HepG2 (cell line): ENCODE measurements around the gene BCL2. TPM values are rescaled to one million over a fixed set of nuclear protein-coding genes. Genes with fewer than 3 reads are reported as not detected.
A peak's percentile ranks its signal among the peaks of the same experiment; 100 is the strongest.

Experiments used
- ARID3A ChIP-seq: IDR thresholded peaks from 2 replicates; pipeline ENCODE4 v1.6.1; 2012; ENCODE audit warnings: low read depth, low read length, improper control_type of control experiment
- FOXA3 ChIP-seq: IDR thresholded peaks from 2 replicates; pipeline ENCODE4 v1.6.1; 2016; ENCODE audit warnings: missing genetic modification reagents, missing compliant biosample characterization
- GPN1 ChIP-seq: sonication (generic); formaldehyde crosslinking; IDR thresholded peaks from 2 replicates; pipeline ENCODE4 v1.5.1; 2020; ENCODE audit warnings: missing genetic modification reagents, borderline replicate concordance
- IRX3 ChIP-seq: sonication (generic); formaldehyde crosslinking; IDR thresholded peaks from 2 replicates; pipeline ENCODE4 v1.8.1; 2023; ENCODE audit warnings: mild to moderate bottlenecking, low read depth, missing genetic modification reagents, borderline replicate concordance
- KAT7 ChIP-seq: IDR thresholded peaks from 2 replicates; pipeline ENCODE4 v1.6.1; 2018; ENCODE audit warnings: borderline replicate concordance, missing compliant biosample characterization
- REL ChIP-seq: sonication (generic); formaldehyde crosslinking; conservative IDR thresholded peaks from 2 replicates; pipeline ENCODE4 v1.8.0; 2022; ENCODE audit warnings: mild to moderate bottlenecking, missing genetic modification reagents, moderate library complexity
- SAP130 ChIP-seq: IDR thresholded peaks from 2 replicates; pipeline ENCODE4 v1.6.1; 2016; ENCODE audit warnings: low read depth
- STAG1 ChIP-seq: sonication (generic); formaldehyde crosslinking; IDR thresholded peaks from 2 replicates; pipeline ENCODE4 v1.4.0; 2020; ENCODE audit warnings: missing genetic modification reagents
- TARDBP ChIP-seq: sonication (generic); formaldehyde crosslinking; IDR thresholded peaks from 2 replicates; pipeline ENCODE4 v1.8.0; 2022; ENCODE audit warnings: mild to moderate bottlenecking, missing genetic modification reagents
- TCF12 ChIP-seq, 2 experiments: fragments of 450-650 bp in 1 of 2; sonication (generic) in 1 of 2; formaldehyde crosslinking in 1 of 2; IDR thresholded peaks; 2 replicates each; pipeline versions ENCODE4 v1.6.1 to v1.8.0; 2017 to 2022; ENCODE audit warnings: antibody characterized with exemption in 1 of 2, mild to moderate bottlenecking in 1 of 2, missing genetic modification reagents in 1 of 2, moderate library complexity in 1 of 2
- TEAD2 ChIP-seq: sonication (generic); formaldehyde crosslinking; IDR thresholded peaks from 2 replicates; pipeline ENCODE4 v1.9.0; 2021; ENCODE audit warnings: missing genetic modification reagents
- ZBTB3 ChIP-seq: sonication (generic); formaldehyde crosslinking; IDR thresholded peaks from 2 replicates; pipeline ENCODE4 v1.4.0; 2020; ENCODE audit warnings: low read depth, mild to moderate bottlenecking, moderate library complexity, missing genetic modification reagents, borderline replicate concordance
- ZNF205 ChIP-seq: IDR thresholded peaks from 2 replicates; pipeline ENCODE4 v1.6.1; 2018; ENCODE audit warnings: missing biosample characterization, missing genetic modification reagents
- ZNF335 ChIP-seq: sonication (generic); formaldehyde crosslinking; IDR thresholded peaks from 2 replicates; pipeline ENCODE4 v1.4.0; 2020; ENCODE audit warnings: missing genetic modification reagents
- ZNF530 ChIP-seq: sonication (generic); formaldehyde crosslinking; IDR thresholded peaks from 2 replicates; pipeline ENCODE4 v1.5.0; 2020; ENCODE audit warnings: low read depth, mild to moderate bottlenecking, missing genetic modification reagents
- ZNF788 ChIP-seq: sonication (generic); formaldehyde crosslinking; IDR thresholded peaks from 2 replicates; pipeline ENCODE4 v1.5.0; 2020; ENCODE audit warnings: mild to moderate bottlenecking, missing genetic modification reagents, borderline replicate concordance
- polyA plus RNA-seq, 8 experiments: library from polyadenylated mRNA; depleted of rRNA in 3 of 8; stranded (reverse) in 7 of 8; unstranded in 1 of 8; fragments of >200 nt; fragmentation: Illumina TruSeq in 4 of 8; extraction: Trizol in 4 of 8; gene quantifications; 2 replicates each; pipeline versions ENCODE4 v1.2.1 to v1.2.3, GENCODE V29; 2011 to 2016; ENCODE audit warnings: low read depth in 4 of 8, missing spikeins in 1 of 8, mixed read lengths in 1 of 8; ENCODE audit not compliant: insufficient read depth in 1 of 8
- total RNA-seq, 5 experiments: library from RNA; depleted of rRNA; stranded (reverse); fragments of >200 nt; fragmentation: Illumina TruSeq; extraction: Trizol; gene quantifications; 2 replicates each; pipeline ENCODE4 v1.2.3, GENCODE V29; 2016; ENCODE audit warnings: low read depth in 1 of 5
- TF ChIP-seq, protein P1 (sequence below): sonication (generic); formaldehyde crosslinking; IDR thresholded peaks from 2 replicates; pipeline ENCODE4 v1.4.0; 2020; ENCODE audit warnings: missing genetic modification reagents
- TF ChIP-seq, protein P2 (sequence below): sonication (generic); formaldehyde crosslinking; IDR thresholded peaks from 2 replicates; pipeline ENCODE4 v1.5.0; 2020; ENCODE audit warnings: missing genetic modification reagents, mild to moderate bottlenecking, borderline replicate concordance
- TF ChIP-seq, protein P3 (sequence below): sonication (generic); formaldehyde crosslinking; IDR thresholded peaks from 2 replicates; pipeline ENCODE4 v1.5.0; 2020; ENCODE audit warnings: missing genetic modification reagents
- TF ChIP-seq, protein P4 (sequence below): sonication (generic); formaldehyde crosslinking; conservative IDR thresholded peaks from 2 replicates; pipeline ENCODE4 v1.8.0; 2022; ENCODE audit warnings: low read depth, missing genetic modification reagents
- TF ChIP-seq, protein P5 (sequence below): sonication (generic); formaldehyde crosslinking; IDR thresholded peaks from 2 replicates; pipeline ENCODE4 v1.5.1; 2020; ENCODE audit warnings: missing genetic modification reagents, mild to moderate bottlenecking, borderline replicate concordance

The BCL2 gene
- total and polyA plus RNA-seq, 2 of the 13 experiments (the other 11 are each of a cell fraction or from before 2014, with no cell fraction given), result 0.07 to 0.53 TPM

DNA sequence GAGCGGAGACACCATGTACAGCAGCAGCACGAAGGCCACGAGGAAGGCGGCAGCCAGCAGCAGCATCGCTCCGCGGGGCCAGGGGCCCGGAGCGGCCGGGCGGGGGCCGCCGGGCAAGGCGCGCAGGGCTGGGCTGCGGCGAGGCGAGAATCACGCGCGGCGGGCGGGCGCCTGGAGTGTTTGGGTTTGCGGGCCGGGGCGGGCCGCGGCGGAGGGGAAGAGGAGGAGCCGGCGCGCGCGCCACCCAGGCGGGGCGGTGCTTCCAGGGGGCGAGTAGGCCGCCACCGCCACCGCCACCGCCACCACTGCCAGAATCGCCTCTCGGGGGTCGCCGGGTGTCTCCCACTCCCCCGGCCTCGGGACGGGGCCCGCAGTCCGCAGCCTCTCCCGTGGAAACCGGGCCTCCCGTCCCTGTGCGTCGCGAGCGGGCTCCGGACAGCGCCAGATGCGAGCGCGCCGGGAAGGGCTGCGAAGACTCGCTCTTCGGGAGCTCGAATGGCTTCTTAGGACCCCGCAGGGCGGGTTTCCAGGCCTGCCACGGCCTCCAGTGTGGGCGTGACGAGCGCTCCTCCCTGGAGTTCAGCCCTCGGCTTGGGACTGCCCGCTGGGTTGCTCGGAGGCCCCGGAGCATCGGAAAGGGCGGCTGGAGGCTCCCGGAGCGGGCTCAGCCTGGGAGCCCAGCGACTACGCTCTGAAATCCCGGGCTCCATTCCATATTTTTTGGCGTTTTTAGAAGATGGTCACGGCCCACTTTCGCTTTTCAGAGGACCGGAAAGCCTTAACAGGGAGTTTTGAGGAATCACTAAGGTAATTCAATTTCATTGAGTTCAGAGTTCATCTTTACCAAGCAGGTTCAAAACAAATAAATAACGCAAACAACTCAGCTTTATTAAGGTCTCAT is 47.7 kb upstream of the BCL2 start, which contains the start of gene KDSR (continued):
- TF ChIP-seq ZBTB3 (CRISPR knock-in tag) (0 out of 2 replicates have a peak, but pooled peaks have one; percentile 62), ZNF205 (CRISPR knock-in tag) (peak; percentile 82), REL (CRISPR knock-in tag) (no peak), STAG1 (CRISPR knock-in tag) (no peak), ARID3A (peak; percentile 64), TEAD2 (no peak), ZNF335 (peak; percentile 90), GPN1 (CRISPR knock-in tag) (no peak), ZNF788 (CRISPR knock-in tag) (peak; percentile 83; the same call in 1 of the 2 replicates), TARDBP (CRISPR knock-in tag) (peak; percentile 84; the same call in 1 of the 2 replicates), KAT7 (CRISPR knock-in tag) (no peak), SAP130 (CRISPR knock-in tag) (peak; percentile 79), TCF12 (IDR thresholded peaks at IDR 0.05) (no peak), TCF12 (CRISPR knock-in tag; IDR thresholded peaks at IDR 0.05) (peak; percentile 38; the same call in 1 of the 2 replicates), FOXA3 (CRISPR knock-in tag) (peak; percentile 9), ZNF530 (CRISPR knock-in tag) (no peak), IRX3 (0 out of 2 replicates have a peak, but pooled peaks have one; percentile 79)
- TF ChIP-seq, protein P1, sequence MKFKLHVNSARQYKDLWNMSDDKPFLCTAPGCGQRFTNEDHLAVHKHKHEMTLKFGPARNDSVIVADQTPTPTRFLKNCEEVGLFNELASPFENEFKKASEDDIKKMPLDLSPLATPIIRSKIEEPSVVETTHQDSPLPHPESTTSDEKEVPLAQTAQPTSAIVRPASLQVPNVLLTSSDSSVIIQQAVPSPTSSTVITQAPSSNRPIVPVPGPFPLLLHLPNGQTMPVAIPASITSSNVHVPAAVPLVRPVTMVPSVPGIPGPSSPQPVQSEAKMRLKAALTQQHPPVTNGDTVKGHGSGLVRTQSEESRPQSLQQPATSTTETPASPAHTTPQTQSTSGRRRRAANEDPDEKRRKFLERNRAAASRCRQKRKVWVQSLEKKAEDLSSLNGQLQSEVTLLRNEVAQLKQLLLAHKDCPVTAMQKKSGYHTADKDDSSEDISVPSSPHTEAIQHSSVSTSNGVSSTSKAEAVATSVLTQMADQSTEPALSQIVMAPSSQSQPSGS (CRISPR knock-in tag), result peak; percentile 89
- TF ChIP-seq, protein P2, sequence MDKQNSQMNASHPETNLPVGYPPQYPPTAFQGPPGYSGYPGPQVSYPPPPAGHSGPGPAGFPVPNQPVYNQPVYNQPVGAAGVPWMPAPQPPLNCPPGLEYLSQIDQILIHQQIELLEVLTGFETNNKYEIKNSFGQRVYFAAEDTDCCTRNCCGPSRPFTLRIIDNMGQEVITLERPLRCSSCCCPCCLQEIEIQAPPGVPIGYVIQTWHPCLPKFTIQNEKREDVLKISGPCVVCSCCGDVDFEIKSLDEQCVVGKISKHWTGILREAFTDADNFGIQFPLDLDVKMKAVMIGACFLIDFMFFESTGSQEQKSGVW (CRISPR knock-in tag), result no peak
- TF ChIP-seq, protein P3, sequence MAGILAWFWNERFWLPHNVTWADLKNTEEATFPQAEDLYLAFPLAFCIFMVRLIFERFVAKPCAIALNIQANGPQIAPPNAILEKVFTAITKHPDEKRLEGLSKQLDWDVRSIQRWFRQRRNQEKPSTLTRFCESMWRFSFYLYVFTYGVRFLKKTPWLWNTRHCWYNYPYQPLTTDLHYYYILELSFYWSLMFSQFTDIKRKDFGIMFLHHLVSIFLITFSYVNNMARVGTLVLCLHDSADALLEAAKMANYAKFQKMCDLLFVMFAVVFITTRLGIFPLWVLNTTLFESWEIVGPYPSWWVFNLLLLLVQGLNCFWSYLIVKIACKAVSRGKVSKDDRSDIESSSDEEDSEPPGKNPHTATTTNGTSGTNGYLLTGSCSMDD (CRISPR knock-in tag), result no peak
- TF ChIP-seq, protein P4, sequence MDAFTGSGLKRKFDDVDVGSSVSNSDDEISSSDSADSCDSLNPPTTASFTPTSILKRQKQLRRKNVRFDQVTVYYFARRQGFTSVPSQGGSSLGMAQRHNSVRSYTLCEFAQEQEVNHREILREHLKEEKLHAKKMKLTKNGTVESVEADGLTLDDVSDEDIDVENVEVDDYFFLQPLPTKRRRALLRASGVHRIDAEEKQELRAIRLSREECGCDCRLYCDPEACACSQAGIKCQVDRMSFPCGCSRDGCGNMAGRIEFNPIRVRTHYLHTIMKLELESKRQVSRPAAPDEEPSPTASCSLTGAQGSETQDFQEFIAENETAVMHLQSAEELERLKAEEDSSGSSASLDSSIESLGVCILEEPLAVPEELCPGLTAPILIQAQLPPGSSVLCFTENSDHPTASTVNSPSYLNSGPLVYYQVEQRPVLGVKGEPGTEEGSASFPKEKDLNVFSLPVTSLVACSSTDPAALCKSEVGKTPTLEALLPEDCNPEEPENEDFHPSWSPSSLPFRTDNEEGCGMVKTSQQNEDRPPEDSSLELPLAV, result no peak
- TF ChIP-seq, protein P5, sequence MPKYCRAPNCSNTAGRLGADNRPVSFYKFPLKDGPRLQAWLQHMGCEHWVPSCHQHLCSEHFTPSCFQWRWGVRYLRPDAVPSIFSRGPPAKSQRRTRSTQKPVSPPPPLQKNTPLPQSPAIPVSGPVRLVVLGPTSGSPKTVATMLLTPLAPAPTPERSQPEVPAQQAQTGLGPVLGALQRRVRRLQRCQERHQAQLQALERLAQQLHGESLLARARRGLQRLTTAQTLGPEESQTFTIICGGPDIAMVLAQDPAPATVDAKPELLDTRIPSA (CRISPR knock-in tag), result no peak
